Measurements from ENCODE around the gene ATP13A1.
"Not testable (repeated sequence)": the region's sequence is repeated elsewhere in the genome, so short reads cannot be mapped to it uniquely, and the experiment has no call there.

ATP13A1 gene

GRCh38 chr19:19626516-19627472, 36.7 kb downstream of the ATP13A1 start:
- peak; percentile 36 for FAIRE-seq

DNA sequence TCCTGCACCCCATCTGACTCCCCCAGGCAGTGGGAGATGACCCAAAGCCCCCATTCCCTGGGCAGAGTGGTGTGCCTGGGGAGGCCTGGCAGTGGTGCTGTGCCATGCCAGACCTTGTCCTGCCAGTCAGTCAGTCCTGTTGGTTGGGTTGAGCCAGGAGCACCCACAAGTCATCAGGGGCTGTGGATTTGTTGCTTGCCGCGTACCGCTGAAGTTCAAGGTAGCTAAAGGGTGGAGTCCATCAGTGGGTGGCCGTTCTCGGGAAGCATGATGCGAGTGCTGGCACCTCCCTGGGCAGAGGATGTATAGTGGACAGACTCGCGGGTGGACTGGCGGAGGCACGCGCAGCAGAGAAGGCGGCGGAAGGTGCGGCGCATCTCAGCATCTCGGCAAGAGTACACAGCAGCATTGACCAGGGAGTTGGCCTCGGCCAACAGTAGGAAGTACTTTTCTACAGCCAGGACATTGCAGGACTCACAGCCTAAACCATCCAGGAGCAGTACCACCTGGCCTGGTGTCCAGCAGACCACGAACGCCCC, 39.4 kb downstream of the ATP13A1 start:
- FAIRE-seq, result peak; percentile 69
- no peak for DNase-seq (ENCODE audit: insufficient read length, low spot score)

More at GRCh38 chr19:19626516-19627472, 36.7 kb downstream of the ATP13A1 start:
- DNase-seq (ENCODE audit: insufficient read length, low spot score), result no peak

DNA sequence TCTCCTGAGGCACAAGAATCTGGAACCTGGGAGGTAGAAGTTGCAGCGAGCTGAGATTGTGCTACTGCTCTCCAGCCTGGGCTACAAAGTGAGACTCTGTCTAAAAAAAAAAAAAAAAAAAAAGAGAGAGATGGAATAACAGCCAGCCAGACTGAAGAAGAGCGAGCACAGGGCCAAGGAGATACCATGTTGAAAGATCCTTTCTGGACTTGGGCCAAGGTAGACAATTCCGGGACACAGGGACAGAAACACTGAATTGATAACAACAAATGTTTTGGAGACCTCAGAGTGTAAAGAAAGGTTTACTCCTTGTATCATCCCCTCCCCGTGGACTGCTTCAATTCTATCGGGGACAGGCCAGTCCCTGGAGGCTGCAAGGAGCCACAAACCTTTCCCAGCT, 40.1 kb downstream of the ATP13A1 start:
- DNase-seq (ENCODE audit: insufficient read length, low spot score), result no peak
- FAIRE-seq, result no peak

GRCh38 chr19:19619849-19620210, 43.6 kb downstream of the ATP13A1 start:
- FAIRE-seq (no peak), DNase-seq (ENCODE audit: insufficient read length, low spot score) (no peak)

DNA sequence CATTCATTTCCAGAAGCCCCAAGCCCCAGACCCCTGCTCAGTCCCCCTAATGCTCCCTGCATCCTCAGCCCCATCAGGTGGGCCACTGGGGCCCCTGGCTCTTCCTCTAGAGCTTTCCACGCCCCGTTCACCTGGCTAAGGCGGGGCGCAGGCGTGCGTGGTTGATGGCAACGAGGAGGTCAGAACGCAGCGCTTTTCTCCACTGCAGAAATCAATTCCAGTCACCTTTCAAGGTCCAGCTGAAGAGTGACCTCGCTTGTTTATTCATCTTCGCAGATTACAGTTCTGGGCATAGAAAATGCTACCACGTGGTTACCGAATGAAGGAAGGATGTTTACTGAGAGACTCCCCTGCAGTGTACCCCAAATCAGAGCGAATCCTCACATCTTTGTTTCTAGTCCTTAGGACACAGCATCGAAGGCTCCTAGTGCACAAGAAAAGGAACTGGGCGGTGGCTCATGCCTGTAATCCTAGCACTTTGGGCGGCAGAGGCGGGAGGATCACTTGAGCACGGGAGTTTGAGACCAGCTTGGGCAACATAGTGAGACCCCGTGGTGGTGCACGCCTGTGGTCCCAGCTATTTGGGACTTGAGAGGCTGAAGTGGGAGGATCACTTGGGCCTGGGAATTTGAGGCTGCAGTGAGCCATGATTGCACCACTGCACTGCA, 44.2 kb downstream of the ATP13A1 start:
- no peak for DNase-seq (ENCODE audit: insufficient read length, low spot score)
- no peak for FAIRE-seq

DNA sequence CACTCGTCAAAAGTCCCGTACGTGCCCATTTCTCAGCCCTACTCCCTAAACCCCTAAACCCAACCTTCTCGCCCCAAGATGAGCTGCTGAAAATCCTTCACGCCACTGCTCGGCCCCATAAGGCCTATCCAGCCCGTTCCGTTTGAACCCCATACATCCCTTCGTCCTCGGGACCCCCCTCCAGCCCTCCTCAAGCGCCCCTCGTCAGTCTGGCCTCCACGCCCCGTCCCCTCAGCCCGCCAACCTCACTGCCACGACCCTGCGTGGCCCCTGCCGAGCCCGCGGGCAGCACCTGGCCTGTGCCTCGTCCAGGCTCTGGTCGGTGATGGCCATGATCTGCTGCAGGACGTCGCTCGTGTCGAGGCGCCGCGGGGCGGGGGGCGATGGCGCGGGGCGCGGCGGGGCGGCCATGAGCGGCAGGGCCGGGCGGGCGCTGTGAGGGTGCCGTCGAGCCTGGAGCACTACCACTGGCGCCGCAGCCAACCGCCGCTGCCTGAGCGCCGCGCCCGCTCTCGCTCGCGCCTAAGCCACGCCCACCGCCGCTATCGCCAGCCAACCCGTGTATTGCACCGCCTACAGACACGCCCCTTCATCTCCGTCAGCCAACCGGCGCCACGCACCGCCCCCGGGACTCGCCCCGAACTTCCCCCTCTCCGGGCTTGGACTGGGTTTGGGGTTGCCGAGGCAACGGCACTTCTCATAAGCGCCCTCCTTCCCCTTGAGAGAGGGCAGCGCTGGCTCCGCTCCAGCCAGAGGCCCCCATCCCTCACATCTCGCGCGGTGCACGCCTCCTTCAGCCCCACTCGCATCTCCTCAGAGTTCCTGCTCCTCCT, 45.0 kb downstream of the ATP13A1 start, which contains the start of gene PBX4:
TSS of gene PBX4 (minus strand) at position 469 of the 833 bp plus-strand sequence. CDS start at position 411, 58 bp downstream.
- FAIRE-seq (peak; percentile 99), DNase-seq (ENCODE audit: insufficient read length, low spot score) (peak; percentile 98)

- no peak for FAIRE-seq
- no peak for DNase-seq (ENCODE audit: insufficient read length, low spot score)
Measured at GRCh38 chr19:19615086-19615485, 48.4 kb downstream of the ATP13A1 start.

DNA sequence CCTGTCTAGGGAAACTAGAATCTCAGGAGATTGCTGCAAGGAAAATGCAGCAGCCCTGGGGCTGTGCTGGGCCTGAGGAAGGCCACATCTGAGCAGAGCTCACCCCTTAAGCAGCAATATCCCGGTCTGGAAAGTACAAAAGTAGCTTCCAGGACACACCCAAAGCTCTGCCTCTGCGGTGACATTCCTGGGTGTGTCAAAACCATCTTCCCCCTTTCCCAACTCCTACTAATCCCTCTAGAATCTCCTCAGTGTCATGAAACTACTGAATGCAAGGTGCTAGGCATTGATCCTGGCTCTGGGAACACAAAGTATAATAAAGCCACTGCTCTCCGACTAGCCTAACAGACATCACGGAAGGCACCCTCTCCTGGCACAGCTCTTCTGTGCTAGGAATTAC, 50.0 kb downstream of the ATP13A1 start:
- no peak for DNase-seq (ENCODE audit: insufficient read length, low spot score)
- FAIRE-seq, result no peak

DNA sequence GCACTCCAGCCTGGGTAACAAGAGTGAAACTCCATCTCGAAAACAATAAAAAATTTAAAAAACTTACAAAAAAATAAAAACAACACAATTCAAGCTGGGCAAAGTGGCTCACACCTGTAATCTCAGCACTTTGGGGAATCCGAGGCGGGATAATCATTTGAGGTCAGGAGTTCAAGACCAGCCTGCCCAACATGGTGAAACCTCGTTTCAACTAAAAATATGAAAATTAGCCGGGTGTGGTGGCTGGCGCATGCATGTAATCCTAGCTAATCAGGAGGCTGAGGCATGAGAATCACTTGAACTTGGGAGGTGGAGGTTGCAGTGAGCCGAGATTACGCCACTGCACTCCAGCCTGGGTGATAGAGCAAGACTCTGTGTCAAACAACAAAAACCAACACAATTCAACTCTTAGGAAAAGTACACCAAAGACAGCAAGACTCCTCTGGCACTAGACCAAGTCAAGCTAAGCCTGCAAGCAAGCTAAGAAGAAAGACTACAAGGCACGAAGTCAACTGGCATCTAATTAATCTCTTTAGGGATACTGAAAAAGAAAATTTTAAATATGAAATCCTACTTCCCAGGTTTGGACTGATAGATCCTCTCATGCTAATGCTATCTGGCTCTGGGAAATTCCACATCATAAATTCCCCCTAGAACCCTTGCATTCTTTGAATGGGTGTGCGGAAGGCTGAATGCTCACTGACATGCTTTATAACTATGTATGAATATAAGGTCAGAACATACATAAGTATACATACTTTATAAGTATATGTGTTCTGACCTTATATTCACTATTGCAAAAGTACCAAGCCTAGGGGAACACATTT, 52.9 kb downstream of the ATP13A1 start:
- FAIRE-seq (no peak), DNase-seq (ENCODE audit: insufficient read length, low spot score) (no peak)

GRCh38 chr19:19606686-19607085, 56.8 kb downstream of the ATP13A1 start:
- not testable (repeated sequence) for FAIRE-seq; DNase-seq (ENCODE audit: insufficient read length, low spot score)

DNA sequence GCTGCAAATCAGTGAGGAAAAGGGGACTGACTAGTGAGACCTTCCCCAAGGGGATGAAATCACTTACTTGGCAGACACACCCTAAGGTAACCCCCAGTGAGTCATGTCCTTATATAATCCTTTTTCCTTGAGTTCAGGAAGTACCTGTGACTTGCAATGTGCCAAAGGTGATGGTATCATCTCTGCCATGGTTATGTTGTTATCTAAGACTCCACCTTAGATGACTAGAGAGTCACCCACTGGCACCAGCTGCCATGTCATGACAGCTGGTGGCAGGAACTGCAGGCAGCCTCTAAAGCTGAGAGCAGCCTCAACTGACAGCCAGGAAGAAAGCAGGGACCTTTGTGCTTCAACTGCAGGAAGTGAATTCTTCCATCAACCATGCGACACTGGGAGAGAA, 57.5 kb downstream of the ATP13A1 start:
- FAIRE-seq (peak; percentile 77), DNase-seq (ENCODE audit: insufficient read length, low spot score) (no peak)

DNA sequence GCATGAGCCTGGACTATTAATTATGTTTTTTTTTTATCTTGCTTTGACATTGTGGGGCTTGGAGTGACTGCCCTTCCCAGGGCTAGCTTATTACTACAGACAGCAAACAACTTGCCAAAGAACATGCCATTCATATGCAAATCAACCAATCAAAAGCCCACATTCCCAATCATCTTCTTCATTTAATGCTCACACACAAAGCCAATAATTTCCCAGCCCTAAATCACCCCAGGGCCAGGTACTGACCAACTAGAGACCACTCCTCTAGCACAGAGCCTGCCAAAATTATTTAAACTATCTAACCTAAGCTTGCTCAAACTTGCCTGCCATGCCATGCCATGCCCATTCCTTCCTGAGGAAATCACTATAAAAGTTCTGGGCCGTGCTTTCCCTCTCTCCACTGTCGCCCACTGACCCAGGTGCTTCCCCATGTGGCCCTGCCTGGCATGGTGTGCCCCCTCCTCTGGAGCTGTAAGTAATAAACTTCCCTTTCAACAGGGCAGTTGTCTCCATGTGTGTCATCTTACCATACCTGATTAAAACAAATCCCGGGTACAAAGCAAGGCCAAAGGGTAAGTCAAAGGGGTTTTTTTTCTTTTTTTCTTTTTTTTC, 60.7 kb downstream of the ATP13A1 start:
- DNase-seq (ENCODE audit: insufficient read length, low spot score), result no peak
- no peak for FAIRE-seq

- FAIRE-seq (no peak), DNase-seq (ENCODE audit: insufficient read length, low spot score) (no peak)
Measured at GRCh38 chr19:19602136-19602712, 61.3 kb downstream of the ATP13A1 start.

- DNase-seq (ENCODE audit: insufficient read length, low spot score) (no peak), FAIRE-seq (no peak)
Measured at GRCh38 chr19:19600793-19601330, 62.6 kb downstream of the ATP13A1 start.

GRCh38 chr19:19598728-19599451, 64.6 kb downstream of the ATP13A1 start:
- not testable (repeated sequence) for FAIRE-seq; DNase-seq (ENCODE audit: insufficient read length, low spot score)

- FAIRE-seq (no peak), DNase-seq (ENCODE audit: insufficient read length, low spot score) (no peak)
Measured at GRCh38 chr19:19597809-19598306, 65.6 kb downstream of the ATP13A1 start.
